Measurements from ENCODE around the gene TIPIN. TPM values are rescaled to one million over a fixed set of nuclear protein-coding genes. Genes with fewer than 3 reads are reported as not detected.
A peak's percentile ranks its signal among the peaks of the same experiment; 100 is the strongest.

The TIPIN gene
- total RNA-seq, 1 experiment from 2014 or later, result 37.9 TPM

- H3K9me3 ChIP-seq, result no peaks in the 10 kb centered on the region
- peaks cover 4% of the 10 kb centered on the region for H3K36me3 ChIP-seq
- no peaks in the 10 kb centered on the region for H3K27me3 ChIP-seq
- H3K4me3 ChIP-seq, result no peak overlapping the region
- DNase-seq, result peak; percentile 18
Measured at GRCh38 chr15:66291816-66292570, 64.5 kb downstream of the TIPIN start.

GRCh38 chr15:66290518-66290917 is 66.0 kb downstream of the TIPIN start:
- Histone ChIP-seq H3K36me3 (no peaks in the 10 kb centered on the region; the same call in 1 of the 2 replicates), H3K4me3 (no peak overlapping the region), H3K9me3 (no peaks in the 10 kb centered on the region), H3K27me3 (no peaks in the 10 kb centered on the region)
- no peak for DNase-seq

- H3K27me3 ChIP-seq, result no peaks in the 10 kb centered on the region
- no peaks in the 10 kb centered on the region for H3K9me3 ChIP-seq
- H3K36me3 ChIP-seq, result no peaks in the 10 kb centered on the region
- DNase-seq, result no peak
- H3K4me3 ChIP-seq, result no peak overlapping the region
Measured at GRCh38 chr15:66290007-66290406, 66.5 kb downstream of the TIPIN start.

- H3K4me3 ChIP-seq, result no peak overlapping the region
- H3K9me3 ChIP-seq, result no peaks in the 10 kb centered on the region
- H3K36me3 ChIP-seq, result no peaks in the 10 kb centered on the region
- H3K27me3 ChIP-seq, result no peaks in the 10 kb centered on the region
- peak; percentile 68 for DNase-seq
Measured at GRCh38 chr15:66288551-66289185, 67.8 kb downstream of the TIPIN start.

GRCh38 chr15:66288093-66288492 is 68.4 kb downstream of the TIPIN start:
- H3K9me3 ChIP-seq, result no peaks in the 10 kb centered on the region
- H3K36me3 ChIP-seq, result no peaks in the 10 kb centered on the region
- no peak overlapping the region for H3K4me3 ChIP-seq
- DNase-seq, result no peak
- no peaks in the 10 kb centered on the region for H3K27me3 ChIP-seq

DNA sequence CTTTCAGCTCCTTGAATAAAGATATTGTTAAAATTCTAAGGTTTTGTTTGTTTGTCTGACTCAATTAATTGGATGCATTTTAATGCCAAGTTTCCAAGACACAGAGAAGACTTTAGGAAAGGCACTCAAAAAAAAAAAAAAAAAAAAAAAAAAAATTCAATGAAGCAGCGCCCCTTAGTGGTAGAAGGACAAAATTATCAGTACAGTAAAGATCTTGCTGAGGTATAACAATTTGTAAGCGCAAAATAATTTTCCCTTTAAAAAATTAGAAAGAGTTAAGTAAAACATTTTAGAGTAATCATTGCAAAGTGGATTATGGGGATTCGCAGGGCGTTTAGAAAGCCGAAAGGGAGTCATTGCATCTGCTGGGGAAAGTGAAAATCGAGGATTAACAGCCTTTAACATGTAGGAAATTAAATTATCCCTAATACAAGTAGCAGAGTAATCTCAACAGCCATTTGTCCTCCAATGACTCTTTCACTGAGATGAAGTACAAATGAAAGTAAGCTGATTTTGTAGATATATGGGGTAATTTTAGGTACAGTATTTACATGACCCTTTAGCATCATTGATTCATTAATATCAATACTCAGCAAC is 68.9 kb downstream of the TIPIN start:
- no peaks in the 10 kb centered on the region for H3K27me3 ChIP-seq
- no peak overlapping the region for H3K4me3 ChIP-seq
- H3K36me3 ChIP-seq, result no peaks in the 10 kb centered on the region
- H3K9me3 ChIP-seq, result no peaks in the 10 kb centered on the region
- no peak for DNase-seq

Other genes with a start within 250 kb of the TIPIN start
- gene MEGF11, start 102.9 kb downstream of the TIPIN start, total RNA-seq (2014; rRNA removed; shearing (Covaris generic); ENCODE audit: low replicate concordance), result 0.10 TPM in 1 of 2 replicates, not detected in the other
- gene DIS3L, start 63.1 kb downstream of the TIPIN start, total RNA-seq (2014; rRNA removed; shearing (Covaris generic); ENCODE audit: low replicate concordance), result 23.4 and 35.9 TPM in 2 replicates
- gene MAP2K1, start 30.2 kb upstream of the TIPIN start, total RNA-seq (2014; rRNA removed; shearing (Covaris generic); ENCODE audit: low replicate concordance), result 14.4 and 20.0 TPM in 2 replicates
- 35.4 and 40.8 TPM in 2 replicates for gene SNAPC5, start 141.1 kb upstream of the TIPIN start, total RNA-seq (2014; rRNA removed; shearing (Covaris generic); ENCODE audit: low replicate concordance)
- gene RPL4, start 148.2 kb upstream of the TIPIN start, total RNA-seq (2014; rRNA removed; shearing (Covaris generic); ENCODE audit: low replicate concordance), result 9,593 and 13,354 TPM in 2 replicates
- 36.4 and 59.1 TPM in 2 replicates for gene ZWILCH, start 148.6 kb upstream of the TIPIN start, total RNA-seq (2014; rRNA removed; shearing (Covaris generic); ENCODE audit: low replicate concordance)
- gene LCTL, start 209.3 kb upstream of the TIPIN start, total RNA-seq (2014; rRNA removed; shearing (Covaris generic); ENCODE audit: low replicate concordance), result 0.43 TPM in 1 of 2 replicates, not detected in the other

Measured in MG63 (cell line).